NCI-H1105 (cell line): Measurements from ENCODE around the gene CNGB1.
"Not testable (repeated sequence)": the region's sequence is repeated elsewhere in the genome, so short reads cannot be mapped to it uniquely, and the experiment has no call there.

Source experiments
- DNase-seq: peaks from one replicate; lab custom pipeline; 2025; lab: John Stamatoyannopoulos, UW

Gene CNGB1

DNA sequence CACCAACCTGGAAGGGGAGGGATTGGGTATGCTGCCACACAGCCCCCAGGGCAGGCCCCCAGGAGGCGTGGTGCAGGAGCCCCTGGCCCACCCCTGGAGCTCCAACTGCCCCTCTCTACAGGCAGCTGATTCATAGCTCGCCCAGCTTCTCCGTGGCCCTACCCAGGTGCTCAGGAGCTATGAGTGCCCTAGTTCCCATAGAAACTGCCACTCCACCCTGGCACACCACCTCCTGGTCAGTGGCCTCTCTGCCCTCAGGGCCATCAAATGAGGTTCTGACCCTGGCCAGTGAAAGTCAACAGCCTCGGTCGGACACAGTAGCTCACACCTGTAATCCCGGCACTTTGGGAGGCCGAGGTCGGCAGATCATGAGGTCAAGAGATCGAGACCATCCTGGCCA, 18.0 kb downstream of the CNGB1 start:
- no peak for DNase-seq

DNA sequence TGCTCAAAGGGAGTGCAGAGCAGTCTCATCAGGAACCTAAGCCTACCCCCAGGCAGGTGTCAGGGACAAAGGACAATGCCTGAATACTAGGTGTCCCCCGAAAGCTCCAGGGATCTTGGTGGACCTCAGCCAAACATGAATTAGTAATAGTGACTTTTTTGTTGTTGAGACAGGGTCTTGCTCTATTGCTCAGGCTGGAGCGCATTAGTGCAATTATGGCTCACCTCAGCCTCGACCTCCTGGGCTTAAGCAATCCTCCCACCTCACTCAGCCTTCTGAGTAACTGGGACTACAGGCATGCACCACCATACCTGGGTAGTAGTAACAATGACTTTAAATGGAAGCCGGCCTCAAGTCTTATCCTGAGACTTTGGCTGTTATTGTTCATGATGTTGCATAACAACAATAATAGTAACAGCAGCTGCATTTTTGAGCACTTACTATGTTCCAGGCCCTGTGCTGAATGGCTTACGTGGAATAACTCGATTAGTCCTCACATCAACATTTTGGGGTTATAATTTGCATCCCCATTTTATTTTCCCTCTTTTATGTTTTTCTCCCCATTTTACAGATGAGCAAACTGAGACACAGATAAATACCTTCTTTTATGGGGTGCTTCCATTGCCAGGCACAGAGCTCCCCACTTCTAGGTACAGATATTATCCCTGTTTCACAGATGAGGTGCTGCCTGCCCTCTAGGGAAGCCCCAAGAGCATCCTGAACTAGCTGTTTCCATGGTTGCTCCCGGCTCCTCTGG, 19.5 kb downstream of the CNGB1 start:
- no peak for DNase-seq

DNA sequence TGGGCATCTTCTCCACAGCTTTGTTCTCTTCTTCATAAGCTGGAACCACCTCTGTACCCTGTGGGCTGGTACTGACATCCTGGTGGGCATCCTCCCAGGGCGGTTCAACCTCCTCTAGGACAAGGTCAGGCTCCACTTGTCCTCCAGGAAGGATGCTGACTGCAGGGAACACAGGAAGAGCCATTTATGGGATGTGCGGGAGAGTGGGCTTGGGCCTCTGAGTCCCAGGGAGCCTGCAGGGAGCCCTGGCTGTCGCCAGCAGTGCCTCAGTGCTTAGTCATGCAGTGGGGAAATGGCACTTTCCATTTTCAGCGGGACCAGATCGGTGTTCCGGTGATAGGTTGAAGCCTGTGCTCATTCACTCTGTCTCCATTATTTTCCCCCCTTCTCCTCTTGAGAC, 20.5 kb downstream of the CNGB1 start:
- no peak for DNase-seq

DNA sequence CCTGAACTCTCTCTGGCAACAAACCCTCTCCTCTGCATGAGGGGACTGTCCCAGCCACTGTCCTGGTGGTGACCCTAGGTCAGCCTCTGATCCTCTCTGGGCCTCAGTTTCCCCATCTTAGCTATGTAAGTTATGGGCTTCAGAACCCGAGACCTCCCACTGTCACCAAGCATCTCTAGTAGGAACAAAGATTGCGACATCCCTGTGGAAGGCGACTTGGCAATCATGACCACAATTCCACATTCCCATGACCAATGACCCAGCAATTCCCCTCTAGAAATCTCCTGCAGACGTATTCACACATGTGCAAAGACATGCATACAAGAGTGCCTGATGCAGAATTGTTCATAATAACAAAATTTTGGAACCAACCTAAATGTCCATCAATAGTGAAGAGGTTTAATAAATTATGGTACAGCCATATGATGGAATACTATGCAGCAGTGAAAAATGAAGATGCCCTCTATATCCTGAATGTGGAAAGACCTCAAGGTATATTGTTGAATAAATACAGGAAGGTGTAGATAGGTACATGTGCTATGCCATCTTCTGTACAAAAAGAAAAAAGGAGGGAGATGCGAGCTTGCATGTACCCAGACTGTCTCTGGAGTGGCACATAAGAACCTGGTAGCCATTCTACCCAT, 21.2 kb downstream of the CNGB1 start:
- no peak for DNase-seq

DNA sequence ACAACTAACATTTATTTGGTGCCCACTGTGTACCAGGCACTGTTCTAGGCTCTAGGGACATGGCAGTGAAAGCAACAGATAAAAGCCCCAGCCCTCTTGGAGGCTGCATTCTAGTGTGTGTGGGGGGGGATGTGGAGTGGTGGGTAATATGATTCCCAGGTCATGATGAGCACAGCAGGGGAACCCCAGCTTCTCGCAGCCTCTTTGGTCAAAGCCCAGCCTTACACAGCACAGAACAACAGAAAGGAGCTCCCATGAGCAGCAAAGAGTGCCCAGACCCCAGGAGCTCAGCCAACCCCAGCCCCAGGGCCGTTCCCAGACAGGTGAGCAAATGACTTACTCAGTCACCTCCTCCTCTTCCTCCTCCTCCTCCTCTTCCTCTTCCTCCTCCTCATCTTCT, 21.9 kb downstream of the CNGB1 start:
- no peak for DNase-seq

DNA sequence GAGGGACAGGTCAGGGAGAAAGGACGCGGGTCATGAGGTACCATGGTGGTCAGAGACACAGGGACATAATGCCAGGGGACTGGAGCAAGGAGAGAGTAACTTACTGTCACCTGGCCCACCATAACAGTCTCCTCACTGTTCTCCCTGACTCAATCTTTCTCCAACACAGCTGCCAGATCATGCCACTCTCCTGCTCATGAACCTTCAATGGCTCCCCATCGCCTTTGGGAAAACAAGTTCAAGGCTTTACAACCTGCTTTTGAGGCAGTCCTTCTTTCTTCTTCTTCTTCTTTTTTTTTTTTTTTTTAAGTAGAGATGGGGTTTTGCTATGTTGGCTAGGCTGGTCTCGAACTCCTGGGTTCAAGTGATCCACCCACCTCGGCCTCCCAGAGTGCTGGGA, 22.9 kb downstream of the CNGB1 start:
- DNase-seq: no peak

DNA sequence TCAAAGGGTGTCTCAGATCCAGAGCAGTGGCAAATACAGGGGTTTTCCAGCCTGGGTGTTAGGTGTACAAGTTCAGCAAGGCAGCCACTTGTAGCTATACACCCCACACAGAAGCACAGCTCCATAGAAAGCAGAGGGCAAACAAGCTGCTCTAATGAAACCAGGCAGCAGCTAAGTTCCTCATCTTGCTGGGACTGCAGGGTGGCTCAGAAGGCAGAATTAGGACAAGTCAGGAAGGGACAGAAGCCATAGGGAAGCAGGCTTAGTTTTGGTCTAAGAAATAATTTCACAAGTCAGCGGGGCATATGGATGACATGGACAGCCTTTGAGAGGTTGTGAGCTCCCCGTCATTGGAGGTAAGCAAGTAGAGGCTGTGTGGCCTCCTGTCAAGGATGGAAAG, 23.7 kb downstream of the CNGB1 start:
- no peak for DNase-seq

DNA sequence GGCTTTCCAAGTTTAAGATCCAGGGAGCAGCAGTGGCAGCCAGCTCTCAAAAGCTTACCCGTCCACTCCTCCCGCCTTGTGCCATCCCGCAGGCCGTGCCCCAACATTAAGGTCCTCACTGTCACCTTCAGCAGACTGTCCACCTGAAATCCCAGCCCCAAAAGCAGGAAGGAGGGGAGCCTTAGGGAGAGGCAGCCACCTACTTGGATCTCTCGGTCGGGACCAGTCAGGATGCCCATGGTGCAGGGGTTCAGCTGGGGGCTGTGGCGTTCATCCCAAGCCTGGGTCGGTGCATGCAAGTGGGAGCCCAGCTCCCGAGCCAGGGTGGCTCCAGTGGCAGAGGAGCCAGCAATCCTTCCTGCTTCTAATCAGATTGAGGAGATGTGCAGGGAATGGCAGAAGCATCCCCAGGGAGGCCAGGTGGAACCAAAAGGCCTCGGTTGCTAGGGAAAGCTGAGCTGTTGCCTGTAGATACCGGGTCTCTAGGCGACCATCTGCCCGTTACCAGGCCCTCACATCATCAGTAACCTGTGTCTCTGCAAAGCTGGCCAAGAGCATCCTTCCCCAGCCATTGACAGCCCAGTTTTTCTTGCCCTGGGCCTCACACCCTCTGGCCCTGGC, 24.6 kb downstream of the CNGB1 start:
- peak; percentile 7 for DNase-seq

DNA sequence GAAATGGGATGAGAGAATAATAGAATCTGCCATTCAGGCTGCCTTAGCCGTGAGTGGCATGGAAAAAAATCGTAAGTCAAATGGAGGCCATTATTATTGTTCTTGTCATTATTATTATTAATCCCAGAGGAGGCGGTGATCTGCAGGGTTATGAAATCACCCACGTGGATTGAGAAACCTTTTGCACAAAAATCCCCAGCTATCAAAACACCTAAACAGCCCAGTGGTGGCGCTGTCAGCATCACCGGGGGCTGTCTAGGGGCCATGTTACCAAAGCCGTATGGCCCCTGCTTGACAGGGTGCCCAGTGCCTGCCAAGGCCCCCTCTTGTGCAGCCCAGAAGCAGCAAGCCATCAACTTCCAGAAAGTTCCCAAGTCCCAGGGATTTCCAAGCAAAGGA, 25.2 kb downstream of the CNGB1 start:
- DNase-seq: no peak

DNA sequence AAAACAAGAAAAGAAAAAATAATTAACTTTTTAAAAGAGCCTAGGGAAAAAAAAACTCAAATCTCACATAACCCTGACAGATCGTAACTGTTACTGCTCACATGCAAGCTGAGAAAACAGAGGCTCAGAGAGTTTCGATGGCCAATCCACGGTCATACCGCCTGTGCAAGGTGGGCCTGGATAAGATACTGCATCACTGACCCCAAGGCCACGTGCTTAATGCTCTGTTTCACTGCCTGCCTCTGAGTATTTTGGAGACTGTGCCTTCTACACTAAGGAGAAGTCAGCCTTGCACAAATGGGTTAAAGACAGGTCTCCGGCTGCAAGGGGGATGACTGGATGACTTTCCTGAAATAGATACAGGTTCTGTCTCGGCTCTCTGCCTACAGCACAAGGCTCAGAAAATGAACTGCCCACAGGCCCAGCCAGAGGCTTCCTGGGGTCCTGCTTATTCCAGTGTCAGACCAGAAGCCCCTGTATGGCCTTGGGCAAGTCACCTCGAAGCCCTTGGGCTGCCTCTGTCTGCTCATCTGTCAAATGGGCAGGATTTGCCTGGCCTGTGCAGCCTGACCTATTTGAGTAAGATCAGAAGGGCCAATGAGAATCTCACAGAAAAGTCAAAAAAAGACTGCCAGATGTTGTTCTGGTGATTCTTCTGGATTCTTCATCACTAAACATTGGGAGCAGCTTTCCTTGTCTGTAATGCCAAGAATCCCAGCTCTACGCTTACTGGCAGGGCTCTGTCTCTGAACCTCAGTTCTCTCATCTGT, 25.8 kb downstream of the CNGB1 start:
- DNase-seq: no peak

DNA sequence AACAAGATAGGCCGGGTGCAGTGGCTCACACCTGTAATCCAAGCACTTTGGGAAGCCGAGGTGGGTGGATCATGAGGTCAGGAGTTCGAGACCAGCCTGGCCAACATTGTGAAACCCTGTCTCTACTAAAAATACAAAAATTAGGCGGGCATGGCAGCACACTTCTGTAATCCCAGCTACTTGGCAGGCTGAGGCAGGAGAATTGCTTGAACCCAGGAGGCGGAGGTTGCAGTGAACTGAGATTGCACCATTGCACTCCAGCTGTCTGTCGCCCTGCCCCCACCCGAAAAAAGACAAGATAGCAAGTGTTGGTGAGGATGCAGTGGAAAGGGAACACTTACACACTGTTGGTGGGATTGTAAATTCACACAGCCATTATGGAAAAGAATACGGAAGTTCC, 27.5 kb downstream of the CNGB1 start:
- DNase-seq: not testable (repeated sequence)

DNA sequence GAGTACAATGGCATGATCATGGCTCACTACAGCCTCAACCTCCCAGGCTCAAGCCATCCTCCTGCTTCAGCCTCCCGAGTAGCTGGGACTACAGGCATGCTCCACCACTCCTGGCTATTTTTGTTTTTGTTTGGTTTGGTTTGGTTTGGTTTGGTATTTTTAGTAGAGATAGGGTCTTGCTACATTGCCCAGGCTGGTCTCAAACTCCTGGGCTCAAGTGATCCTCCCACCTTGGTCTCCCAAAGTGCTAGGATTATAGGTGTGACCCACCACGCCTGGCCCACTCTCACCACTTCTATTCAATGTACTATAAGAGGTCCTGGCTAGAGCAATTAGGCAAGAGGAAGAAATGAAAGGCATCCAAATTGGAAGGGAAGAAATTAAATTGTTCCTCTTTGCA, 29.0 kb downstream of the CNGB1 start:
- not testable (repeated sequence) for DNase-seq

DNA sequence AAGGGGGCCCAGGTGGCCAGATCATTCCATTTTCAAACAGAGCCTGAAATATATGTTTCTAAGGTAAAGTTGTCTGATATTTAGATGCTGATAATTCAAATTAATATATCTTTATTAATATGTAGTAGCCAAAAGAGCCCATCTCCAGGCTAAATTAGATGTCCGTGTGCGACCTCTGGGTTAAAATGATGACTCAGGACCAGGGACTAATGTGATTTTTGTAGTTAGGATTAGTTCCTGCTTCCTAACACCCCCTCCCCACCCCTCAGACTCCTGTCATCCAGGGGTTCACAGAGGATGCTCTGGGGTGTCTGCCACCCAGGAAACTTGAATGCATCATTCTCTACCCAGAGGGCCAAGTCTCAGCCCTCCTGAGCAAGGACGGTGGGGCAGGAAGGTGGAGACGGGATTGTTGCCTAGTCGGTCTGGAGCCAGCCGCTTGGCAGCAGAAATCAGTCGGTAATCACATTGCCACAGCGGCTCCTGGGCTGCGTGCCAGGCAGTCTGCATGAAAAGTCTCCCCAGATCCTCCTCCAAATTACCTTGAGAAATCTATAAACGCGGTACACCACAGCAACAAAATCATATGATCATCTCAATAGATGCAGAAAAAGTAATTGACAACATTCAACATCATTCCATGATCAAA, 29.8 kb downstream of the CNGB1 start:
- DNase-seq: peak; percentile 60

DNA sequence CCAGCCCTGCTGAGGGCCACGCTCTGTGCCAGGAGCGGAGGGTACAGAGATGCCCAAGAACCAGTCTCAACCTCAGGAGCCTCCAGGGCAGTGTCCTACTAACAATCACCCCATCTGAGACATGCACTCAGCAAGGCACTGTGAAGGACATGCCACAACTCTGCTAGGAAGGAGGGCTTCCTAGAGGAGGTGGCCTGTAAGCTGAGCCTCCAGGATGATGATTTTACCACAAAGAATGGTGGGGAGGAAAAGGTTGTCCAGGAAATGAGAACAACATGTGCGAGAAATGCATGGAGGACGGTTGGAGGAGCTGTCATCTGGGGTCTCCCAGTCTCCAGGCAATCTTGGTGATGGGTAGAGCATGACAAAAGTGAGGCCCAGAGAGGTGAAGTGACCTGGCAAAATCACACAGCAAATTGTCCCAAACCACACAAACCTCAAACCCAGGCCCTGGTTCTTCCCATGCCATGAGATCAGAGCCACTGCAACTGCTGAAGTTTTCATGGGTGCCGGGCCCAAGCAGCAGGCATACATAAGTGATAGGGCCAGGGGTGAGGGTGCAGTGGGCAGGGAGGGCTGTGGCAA, 30.5 kb downstream of the CNGB1 start:
- DNase-seq: no peak

DNA sequence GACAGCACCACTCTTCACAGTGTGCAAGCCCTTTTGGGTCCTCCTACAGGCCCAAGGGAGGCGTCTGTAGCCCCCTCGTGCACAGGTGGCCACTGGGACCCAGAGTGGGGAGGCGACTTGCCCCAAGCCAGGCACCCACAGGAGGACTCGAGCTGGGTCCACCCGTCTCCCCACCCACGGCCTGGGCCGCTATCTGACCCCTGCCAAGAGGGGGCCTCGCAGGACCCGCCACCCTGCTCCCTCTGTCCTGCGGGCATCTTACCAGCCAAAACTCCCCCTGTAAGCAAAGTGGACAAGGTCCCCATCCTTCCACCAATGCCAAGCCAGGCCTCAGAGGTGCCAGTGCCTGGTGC, 31.1 kb downstream of the CNGB1 start:
- DNase-seq: no peak

DNA sequence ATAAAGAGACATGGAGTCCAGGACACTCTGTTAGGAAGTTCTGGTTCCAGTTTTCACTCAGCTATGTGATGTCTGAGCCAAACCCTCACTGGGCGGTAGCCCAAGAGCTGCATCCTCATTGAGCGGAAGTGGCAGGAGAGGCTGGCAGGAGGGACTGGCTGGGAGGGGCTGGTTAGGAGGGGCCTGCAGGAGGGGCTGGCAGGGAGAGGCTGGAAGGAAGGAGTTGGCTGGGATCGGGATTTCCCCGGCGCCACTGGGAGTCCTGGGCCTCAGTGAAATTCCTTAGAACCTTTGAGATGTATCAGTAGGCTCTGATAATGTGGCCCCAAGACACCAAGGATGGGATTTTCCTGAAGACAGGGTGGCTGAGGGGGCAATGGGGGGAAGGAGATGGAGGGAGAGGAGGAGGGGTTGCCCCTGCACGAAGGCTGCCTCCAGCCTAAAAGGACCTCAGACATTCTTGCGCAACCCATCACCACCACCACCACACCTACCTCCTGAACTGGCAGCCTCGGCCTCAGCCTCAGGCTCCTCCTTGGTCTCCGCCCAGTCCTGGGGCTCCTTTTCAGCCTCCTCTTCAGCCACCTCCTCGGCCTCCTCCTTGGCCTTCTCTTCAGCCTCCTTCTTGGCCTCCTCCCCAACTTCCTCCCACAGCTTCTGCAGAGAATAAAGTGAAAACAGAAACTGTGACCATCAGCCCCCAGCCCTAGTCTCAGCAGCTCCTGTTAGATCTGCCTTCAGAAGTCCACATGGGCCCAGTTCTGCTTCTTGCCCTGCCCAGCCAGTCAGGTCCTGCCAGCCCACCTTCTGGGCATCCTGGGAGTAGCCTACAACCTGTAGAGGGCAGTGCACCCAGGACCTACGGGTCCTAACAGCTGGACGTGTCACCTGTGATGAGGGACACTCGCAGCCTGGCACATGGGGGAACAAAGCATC, 31.7 kb downstream of the CNGB1 start:
- no peak for DNase-seq

DNA sequence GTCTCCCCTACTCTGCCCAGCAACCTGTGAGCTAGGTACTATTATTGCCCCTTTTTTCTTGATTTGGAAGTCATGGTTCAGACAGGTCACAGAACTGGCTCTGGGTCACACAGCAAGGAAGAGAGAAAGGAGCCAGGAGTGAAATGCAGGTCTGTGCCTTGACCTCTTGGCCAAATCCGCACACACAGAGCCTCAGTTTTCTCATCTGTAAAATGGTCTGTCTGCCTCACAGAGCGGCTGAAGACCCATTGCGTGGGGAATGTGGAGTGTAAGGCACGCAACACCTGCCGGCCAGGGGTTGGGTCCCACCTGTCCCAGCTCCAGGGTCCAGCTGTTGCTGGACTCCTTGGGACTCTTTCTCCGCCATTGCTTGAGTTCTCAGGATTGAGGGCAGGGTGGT, 32.4 kb downstream of the CNGB1 start:
- no peak for DNase-seq

DNA sequence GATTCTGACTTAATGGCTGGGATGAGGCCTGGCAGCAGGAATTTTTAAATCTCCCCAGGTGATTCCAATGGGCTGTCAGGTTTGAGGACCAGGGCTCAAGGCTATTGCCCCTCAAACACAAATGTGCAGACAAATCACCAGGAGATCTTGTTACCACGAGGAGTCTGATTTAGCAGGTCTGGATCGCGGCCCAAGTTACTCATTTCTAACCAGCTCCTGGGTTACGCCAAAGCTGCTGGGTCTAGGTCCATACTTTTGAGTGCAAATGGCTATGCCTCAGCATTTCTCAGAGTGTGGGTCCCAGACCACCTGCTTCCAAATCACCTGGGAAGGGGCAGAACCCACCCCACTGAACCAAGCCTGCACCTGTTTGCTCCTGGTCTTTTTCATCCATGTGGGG, 33.1 kb downstream of the CNGB1 start:
- DNase-seq: no peak

DNA sequence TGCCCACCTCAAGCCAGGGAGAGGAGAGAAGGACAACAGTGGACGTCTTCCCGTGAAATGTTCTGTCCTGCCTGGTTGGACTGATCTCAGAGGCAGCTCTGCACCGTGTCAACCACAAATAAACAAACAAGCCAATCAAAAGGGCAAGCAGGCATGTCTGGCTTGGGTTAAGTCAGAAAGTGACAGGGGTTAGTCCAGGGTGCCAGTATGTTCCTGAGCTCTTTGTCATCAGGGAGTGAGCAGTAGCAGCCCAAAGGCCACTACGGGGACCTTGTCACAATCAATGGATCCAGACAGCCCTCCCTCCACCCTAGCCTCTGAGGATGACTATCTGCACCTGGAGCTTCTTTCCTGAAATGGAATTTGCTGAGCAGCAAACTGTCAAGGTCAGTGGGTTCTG, 35.0 kb downstream of the CNGB1 start:
- no peak for DNase-seq

DNA sequence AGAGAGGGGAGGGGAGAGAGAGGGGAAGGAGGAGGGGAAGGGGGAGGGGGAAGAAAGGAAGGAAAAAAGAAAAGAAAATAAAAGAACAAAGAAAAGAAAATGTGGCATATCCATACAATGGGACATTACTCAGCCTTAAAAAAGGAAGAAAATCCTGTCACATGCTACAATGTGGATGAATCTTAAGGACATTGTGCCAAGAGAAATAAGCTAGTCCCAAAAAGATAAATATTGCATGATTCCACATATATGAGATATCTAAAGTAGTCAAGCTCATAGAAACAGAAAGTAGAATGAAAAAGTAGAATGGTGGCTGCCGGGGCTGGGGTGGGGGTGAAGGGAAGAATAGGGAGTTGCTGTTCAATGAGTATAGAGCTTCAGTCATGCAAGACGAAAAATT, 40.4 kb downstream of the CNGB1 start:
- no peak for DNase-seq

DNA sequence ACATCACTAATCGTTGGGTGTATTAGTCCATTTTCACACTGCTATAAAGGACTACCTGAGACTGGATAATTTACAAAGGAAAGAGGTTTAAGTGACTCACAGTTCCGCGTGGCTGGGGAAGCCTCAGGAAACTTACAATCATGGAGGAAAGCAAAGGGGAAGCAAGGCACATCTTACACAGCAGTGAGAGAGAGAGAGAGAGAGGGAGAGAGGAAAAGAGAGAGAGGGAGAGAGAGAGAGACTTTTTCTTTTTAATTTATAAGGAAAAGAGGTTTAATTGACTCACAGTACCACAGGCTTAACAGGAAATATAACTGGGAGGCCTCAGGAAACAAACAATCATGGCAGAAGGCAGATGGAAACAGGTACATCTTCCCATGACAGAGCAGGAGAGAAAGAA, 41.7 kb downstream of the CNGB1 start:
- DNase-seq: no peak
